Neural progenitor cell (in vitro differentiated cells): ENCODE measurements around the gene ACOXL. TPM values are rescaled to one million over a fixed set of nuclear protein-coding genes. Genes with fewer than 3 reads are reported as not detected.

Experiments
- DNase-seq: peaks from one replicate; pipeline ENCODE4 v3.0.0-alpha.2; 2016; ENCODE audit warnings: low spot score
- H2AFZ ChIP-seq: fragments of 200-600 bp; sonication (generic); replicated peaks from 2 replicates; pipeline ENCODE4 v1.6.1; 2016; ENCODE audit warnings: antibody characterized with exemption
- H3F3A ChIP-seq: fragments of 200-600 bp; sonication (generic); 2 replicates; pipeline ENCODE4 v1.6.1; 2016; ENCODE audit warnings: antibody characterized with exemption, low read depth
- H3K27ac ChIP-seq: fragments of 200-600 bp; sonication (generic); 2 replicates; pipeline ENCODE4 v1.5.1; 2016; ENCODE audit warnings: mild to moderate bottlenecking
- H3K27me3 ChIP-seq: fragments of 200-600 bp; sonication (generic); 2 replicates; pipeline ENCODE4 v1.6.1; 2016; ENCODE audit warnings: mild to moderate bottlenecking, moderate library complexity
- H3K36me3 ChIP-seq: fragments of 200-600 bp; sonication (generic); 2 replicates; pipeline ENCODE4 v1.5.1; 2016
- H3K4me1 ChIP-seq: fragments of 200-600 bp; sonication (generic); 2 replicates; pipeline ENCODE4 v1.6.1; 2016; ENCODE audit warnings: mixed run types
- H3K4me2 ChIP-seq: fragments of 200-600 bp; sonication (generic); 2 replicates; pipeline ENCODE4 v1.6.1; 2016
- H3K4me3 ChIP-seq: fragments of 200-600 bp; sonication (generic); 2 replicates; pipeline ENCODE4 v1.5.1; 2016
- H3K79me2 ChIP-seq: fragments of 200-600 bp; sonication (generic); 2 replicates; pipeline ENCODE4 v1.6.1; 2016; ENCODE audit warnings: low read depth
- H3K9ac ChIP-seq: fragments of 200-600 bp; sonication (generic); 2 replicates; pipeline ENCODE4 v1.6.1; 2016
- H3K9me3 ChIP-seq: fragments of 200-600 bp; sonication (generic); 2 replicates; pipeline ENCODE4 v1.5.1; 2016; ENCODE audit warnings: low read depth
- H4K20me1 ChIP-seq: fragments of 200-600 bp; sonication (generic); 2 replicates; pipeline ENCODE4 v1.6.1; 2016; ENCODE audit warnings: low read depth
- H3K27ac Mint-ChIP-seq: 3 replicates; pipeline ENCODE4 v1.8.0; 2021; ENCODE audit warnings: mixed read lengths
- H3K27me3 Mint-ChIP-seq: 2 replicates; pipeline ENCODE4 v1.8.0; 2022; ENCODE audit warnings: low read depth, mild to moderate bottlenecking, inconsistent platforms, moderate library complexity, mixed read lengths; ENCODE audit not compliant: insufficient read depth
- H3K36me3 Mint-ChIP-seq: 3 replicates; pipeline ENCODE4 v1.8.0; 2021; ENCODE audit warnings: mixed read lengths
- H3K4me1 Mint-ChIP-seq: 3 replicates; pipeline ENCODE4 v1.8.0; 2021; ENCODE audit warnings: mixed read lengths
- H3K4me3 Mint-ChIP-seq: 3 replicates; pipeline ENCODE4 v1.8.0; 2021; ENCODE audit warnings: mild to moderate bottlenecking, moderate library complexity, mixed read lengths
- H3K9me3 Mint-ChIP-seq: 3 replicates; pipeline ENCODE4 v1.8.0; 2020; ENCODE audit warnings: mixed read lengths
- CTCF ChIP-seq: fragments of 200-600 bp; sonication (generic); IDR thresholded peaks from 2 replicates; pipeline ENCODE4 v1.5.1; 2017; ENCODE audit warnings: antibody characterized with exemption, mild to moderate bottlenecking
- EZH2 ChIP-seq: fragments of 200-600 bp; sonication (generic); IDR thresholded peaks from 2 replicates; pipeline ENCODE4 v1.6.1; 2017; ENCODE audit warnings: antibody characterized with exemption, mild to moderate bottlenecking, moderate library complexity
- EZH2phosphoT487 ChIP-seq: fragments of 200-600 bp; sonication (generic); IDR thresholded peaks from 2 replicates; pipeline ENCODE4 v1.6.1; 2017; ENCODE audit warnings: antibody characterized with exemption
- total RNA-seq: library from RNA; depleted of rRNA; stranded (reverse); fragments of >200 nt; gene quantifications from 2 replicates; pipeline ENCODE4 v1.2.3, GENCODE V29; 2015; ENCODE audit warnings: low replicate concordance

Gene ACOXL
- total RNA-seq, 1 donor from 2014 or later, result 2.9 TPM

GRCh38 chr2:111166115-111166514 is 433.7 kb downstream of the ACOXL start:
- no peak overlapping the region for H3K9ac ChIP-seq
- H3K4me3 Mint-ChIP-seq, result no peak overlapping the region
- peaks cover 14% of the 10 kb centered on the region for H3K79me2 ChIP-seq
- no peak overlapping the region for H3K4me3 ChIP-seq
- no peak overlapping the region for H3K4me2 ChIP-seq
- no peaks in the 10 kb centered on the region for H3K9me3 Mint-ChIP-seq
- no peaks in the 10 kb centered on the region for H3K27me3 ChIP-seq
- H3K9me3 ChIP-seq, result no peaks in the 10 kb centered on the region
- peaks cover 2% of the 10 kb centered on the region for H3K27me3 Mint-ChIP-seq
- H3K36me3 ChIP-seq, result peaks cover 6% of the 10 kb centered on the region
- TF ChIP-seq EZH2, result no peak
- no peak for TF ChIP-seq EZH2phosphoT487
- no peak for TF ChIP-seq CTCF
- no peak overlapping the region for H2AFZ ChIP-seq
- peaks cover 13% of the 10 kb centered on the region for H3F3A ChIP-seq
- peaks cover 50% of the 10 kb centered on the region for H4K20me1 ChIP-seq
- H3K27ac ChIP-seq, result no peak overlapping the region
- peaks cover 39% of the 10 kb centered on the region for H3K4me1 Mint-ChIP-seq
- DNase-seq, result no peak
- H3K4me1 ChIP-seq, result peaks cover 7% of the 10 kb centered on the region
- no peak overlapping the region for H3K27ac Mint-ChIP-seq
- H3K36me3 Mint-ChIP-seq, result peaks cover 30% of the 10 kb centered on the region

- Histone ChIP-seq H3K4me3 (no peak overlapping the region), H3K27me3 (no peaks in the 10 kb centered on the region), H3K79me2 (peaks cover 6% of the 10 kb centered on the region), H3K9ac (no peak overlapping the region), H3K9me3 (no peaks in the 10 kb centered on the region), H3K36me3 (peaks cover 6% of the 10 kb centered on the region), H3K27ac (no peak overlapping the region), H3K4me2 (no peak overlapping the region), H2AFZ (no peak overlapping the region), H3K4me1 (peaks cover 13% of the 10 kb centered on the region), H4K20me1 (peaks cover 38% of the 10 kb centered on the region), H3F3A (peaks cover 18% of the 10 kb centered on the region)
- H3K4me1 Mint-ChIP-seq, result peaks cover 29% of the 10 kb centered on the region
- H3K9me3 Mint-ChIP-seq, result no peaks in the 10 kb centered on the region
- no peak overlapping the region for H3K27ac Mint-ChIP-seq
- peaks cover 25% of the 10 kb centered on the region for H3K36me3 Mint-ChIP-seq
- DNase-seq, result no peak
- peaks cover 2% of the 10 kb centered on the region for H3K27me3 Mint-ChIP-seq
- no peak for TF ChIP-seq CTCF
- no peak overlapping the region for H3K4me3 Mint-ChIP-seq
Observed at GRCh38 chr2:111167076-111167862, 434.9 kb downstream of the ACOXL start.

GRCh38 chr2:111167863-111168162 is 435.4 kb downstream of the ACOXL start:
- TF ChIP-seq EZH2, result no peak
- TF ChIP-seq EZH2phosphoT487, result no peak
- no peak for TF ChIP-seq CTCF
- peaks cover 13% of the 10 kb centered on the region for H3K4me1 ChIP-seq
- H3K4me3 Mint-ChIP-seq, result no peak overlapping the region
- H3K4me2 ChIP-seq, result no peak overlapping the region
- no peak for DNase-seq
- H3K4me3 ChIP-seq, result no peak overlapping the region
- H3K9me3 Mint-ChIP-seq, result no peaks in the 10 kb centered on the region
- H3K27ac ChIP-seq, result no peak overlapping the region
- H3K4me1 Mint-ChIP-seq, result peaks cover 24% of the 10 kb centered on the region
- H3K79me2 ChIP-seq, result peaks cover under 1% of the 10 kb centered on the region
- H3K9me3 ChIP-seq, result no peaks in the 10 kb centered on the region
- H3K9ac ChIP-seq, result no peak overlapping the region
- H3K36me3 Mint-ChIP-seq, result peaks cover 25% of the 10 kb centered on the region
- no peak overlapping the region for H2AFZ ChIP-seq
- no peak overlapping the region for H3K27ac Mint-ChIP-seq
- H4K20me1 ChIP-seq, result peaks cover 33% of the 10 kb centered on the region
- peaks cover 18% of the 10 kb centered on the region for H3F3A ChIP-seq
- H3K36me3 ChIP-seq, result peaks cover 6% of the 10 kb centered on the region
- no peaks in the 10 kb centered on the region for H3K27me3 ChIP-seq
- peaks cover 2% of the 10 kb centered on the region for H3K27me3 Mint-ChIP-seq

Other genes with a start within 250 kb of the ACOXL start
- gene RGPD6, start 155.4 kb upstream of the ACOXL start, total RNA-seq, result 35.0 and 54.8 TPM in 2 replicates
- 197 and 266 TPM in 2 replicates for gene BUB1, start 54.5 kb upstream of the ACOXL start, total RNA-seq